CD4-positive, alpha-beta T cell (primary cell): ENCODE measurements around the gene HS6ST3. TPM values are rescaled to one million over a fixed set of nuclear protein-coding genes. Genes with fewer than 3 reads are reported as not detected.

ENCODE experiments used
- ATAC-seq: fragments of 200-7000 bp; cut with Tn5 transposase; one replicate; pipeline ENCODE4 v1.10.0; 2022; ENCODE audit warnings: mild to moderate bottlenecking; ENCODE audit not compliant: poor library complexity
- CTCF ChIA-PET: fragments of 350-600 bp; sonication (Branson Sonifier 250); formaldehyde crosslinking; loops from one replicate; lab custom pipeline; 2021; ENCODE audit warnings: antibody characterized with exemption, inconsistent platforms; lab: Charles Lee
- POLR2A ChIA-PET: fragments of 350-600 bp; sonication (Branson Sonifier 250); formaldehyde crosslinking; loops from one replicate; lab custom pipeline; 2021; ENCODE audit warnings: antibody characterized with exemption, inconsistent platforms; lab: Charles Lee
- DNase-seq, 14 experiments: peaks; one replicate each; pipeline ENCODE4 v3.0.0-alpha.2; 2013 to 2020; ENCODE audit warnings: mixed read lengths in 2 of 14
- H3K27ac ChIP-seq, 2 donors: one replicate each; pipeline versions ENCODE4 v1.5.1 to v1.7.0; 2013; ENCODE audit warnings: low read length in 2 of 2, low read depth in 1 of 2, mild to moderate bottlenecking in 1 of 2
- H3K27me3 ChIP-seq, 2 experiments: 1 replicate in 1 of 2; 2 replicates in 1 of 2; pipeline versions ENCODE4 v1.6.1 to v1.7.0; 2013; ENCODE audit warnings: low read length in 2 of 2, control low read depth in 1 of 2, mild to moderate bottlenecking in 1 of 2, moderate library complexity in 1 of 2; ENCODE audit not compliant: insufficient read depth in 2 of 2, control insufficient read depth in 1 of 2
- H3K36me3 ChIP-seq: one replicate; pipeline ENCODE4 v1.6.1; 2013; ENCODE audit warnings: low read length, control low read depth; ENCODE audit not compliant: insufficient read depth
- H3K4me1 ChIP-seq: one replicate; pipeline ENCODE4 v1.6.1; 2013; ENCODE audit warnings: low read length, control low read depth; ENCODE audit not compliant: insufficient read depth
- H3K4me3 ChIP-seq: one replicate; pipeline ENCODE4 v1.5.1; 2013; ENCODE audit warnings: mild to moderate bottlenecking, low read length, moderate library complexity
- H3K9me3 ChIP-seq, 2 experiments: 1 replicate in 1 of 2; 2 replicates in 1 of 2; pipeline versions ENCODE4 v1.6.1 to v1.7.0; 2013; ENCODE audit warnings: low read length in 2 of 2, mild to moderate bottlenecking in 2 of 2, control low read depth in 1 of 2, moderate library complexity in 1 of 2; ENCODE audit not compliant: control insufficient read depth in 1 of 2, insufficient read depth in 1 of 2
- H3K27ac Mint-ChIP-seq: one replicate; pipeline ENCODE4 v1.8.0; 2020; ENCODE audit warnings: mixed read lengths
- H3K27me3 Mint-ChIP-seq: one replicate; pipeline ENCODE4 v1.8.0; 2021; ENCODE audit warnings: mixed read lengths
- H3K36me3 Mint-ChIP-seq: one replicate; pipeline ENCODE4 v1.8.0; 2021; ENCODE audit warnings: low read depth, mixed read lengths
- H3K4me1 Mint-ChIP-seq: one replicate; pipeline ENCODE4 v1.8.0; 2021; ENCODE audit warnings: low read depth, mixed read lengths
- H3K4me3 Mint-ChIP-seq: one replicate; pipeline ENCODE4 v1.8.0; 2020; ENCODE audit warnings: mild to moderate bottlenecking, mixed read lengths
- H3K9me3 Mint-ChIP-seq: one replicate; pipeline ENCODE4 v1.8.0; 2020; ENCODE audit warnings: mixed read lengths
- intact Hi-C, 2 experiments: fragments of 100-400 bp; cut with DNase I in 1 of 2; cut with micrococcal nuclease in 1 of 2; formaldehyde crosslinking; loops; one replicate each; pipeline versions ENCODE4 v1.15.1 to v1.9.0; 2023 to 2025; cut with DNase I, micrococcal nuclease
- total RNA-seq, 174 experiments: library from RNA in 2 of 174; stranded (reverse) in 2 of 174; gene quantifications; one replicate each; pipeline ENCODE4 v1.2.3 and lab custom pipeline; 2021 to 2026
- TF ChIP-seq, protein P1 (sequence below): fragments of 200-600 bp; IDR thresholded peaks from one replicate; pipeline ENCODE4 v1.8.0; 2022; ENCODE audit warnings: antibody characterized with exemption, mild to moderate bottlenecking

The HS6ST3 gene
- total RNA-seq, 2 experiments from 2014 or later = not detected

DNA sequence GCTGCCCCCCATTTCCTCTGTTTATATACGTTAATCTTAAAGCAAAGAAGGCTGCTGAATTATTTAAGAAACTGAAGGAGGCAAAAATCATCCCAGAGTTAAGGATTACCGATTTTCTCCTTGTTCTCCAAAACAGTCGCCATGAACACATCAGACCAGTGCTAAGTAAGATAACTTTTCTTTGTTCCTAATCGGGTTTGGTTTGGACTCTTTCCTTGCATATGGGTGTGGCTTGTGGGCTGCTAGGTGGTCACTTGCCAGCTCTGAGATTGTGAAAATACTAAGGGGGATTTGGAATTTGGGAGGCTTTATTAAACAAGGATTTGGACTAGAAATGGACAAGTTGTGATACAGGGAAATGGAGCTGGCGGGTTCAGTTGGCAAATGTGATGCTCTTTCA is 692.3 kb downstream of the HS6ST3 start:
- Histone ChIP-seq H3K9me3 (no peaks in the 10 kb centered on the region), H3K4me3 (no peak overlapping the region), H3K27me3 (no peaks in the 10 kb centered on the region), H3K36me3 (no peaks in the 10 kb centered on the region), H3K27ac (no peak overlapping the region), H3K4me1 (no peaks in the 10 kb centered on the region)
- H3K27ac Mint-ChIP-seq = no peak overlapping the region
- TF ChIP-seq, protein P1, sequence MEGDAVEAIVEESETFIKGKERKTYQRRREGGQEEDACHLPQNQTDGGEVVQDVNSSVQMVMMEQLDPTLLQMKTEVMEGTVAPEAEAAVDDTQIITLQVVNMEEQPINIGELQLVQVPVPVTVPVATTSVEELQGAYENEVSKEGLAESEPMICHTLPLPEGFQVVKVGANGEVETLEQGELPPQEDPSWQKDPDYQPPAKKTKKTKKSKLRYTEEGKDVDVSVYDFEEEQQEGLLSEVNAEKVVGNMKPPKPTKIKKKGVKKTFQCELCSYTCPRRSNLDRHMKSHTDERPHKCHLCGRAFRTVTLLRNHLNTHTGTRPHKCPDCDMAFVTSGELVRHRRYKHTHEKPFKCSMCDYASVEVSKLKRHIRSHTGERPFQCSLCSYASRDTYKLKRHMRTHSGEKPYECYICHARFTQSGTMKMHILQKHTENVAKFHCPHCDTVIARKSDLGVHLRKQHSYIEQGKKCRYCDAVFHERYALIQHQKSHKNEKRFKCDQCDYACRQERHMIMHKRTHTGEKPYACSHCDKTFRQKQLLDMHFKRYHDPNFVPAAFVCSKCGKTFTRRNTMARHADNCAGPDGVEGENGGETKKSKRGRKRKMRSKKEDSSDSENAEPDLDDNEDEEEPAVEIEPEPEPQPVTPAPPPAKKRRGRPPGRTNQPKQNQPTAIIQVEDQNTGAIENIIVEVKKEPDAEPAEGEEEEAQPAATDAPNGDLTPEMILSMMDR = no peak
- H3K4me3 Mint-ChIP-seq = no peak overlapping the region
- H3K9me3 Mint-ChIP-seq = peaks cover 13% of the 10 kb centered on the region
- H3K4me1 Mint-ChIP-seq = no peaks in the 10 kb centered on the region
- CTCF ChIA-PET = no interaction called here
- POLR2A ChIA-PET = no interaction called here
- H3K27me3 Mint-ChIP-seq = no peaks in the 10 kb centered on the region
- DNase-seq (no peak), ATAC-seq (no peak)
- intact Hi-C loops = no loop called here
- H3K36me3 Mint-ChIP-seq = no peaks in the 10 kb centered on the region

DNA sequence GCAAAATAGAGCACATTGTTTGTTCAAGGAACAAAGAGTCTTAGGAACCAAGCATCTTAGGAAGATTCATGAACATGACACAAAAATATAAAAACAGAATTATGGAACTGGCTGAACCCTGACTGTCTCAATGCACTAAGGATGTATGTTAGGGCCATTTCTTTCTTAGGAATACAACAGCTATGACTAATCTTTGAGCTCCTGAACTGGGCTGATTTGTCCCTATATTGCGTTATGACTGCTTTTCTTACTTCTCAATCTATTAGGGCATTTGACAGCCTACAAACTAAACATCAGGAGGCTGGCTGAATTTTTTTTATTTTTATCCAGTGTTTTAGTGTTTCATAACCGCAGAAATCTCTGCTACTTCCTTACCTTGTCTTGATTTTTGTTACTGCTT is 693.1 kb downstream of the HS6ST3 start:
- POLR2A ChIA-PET = no interaction called here

DNA sequence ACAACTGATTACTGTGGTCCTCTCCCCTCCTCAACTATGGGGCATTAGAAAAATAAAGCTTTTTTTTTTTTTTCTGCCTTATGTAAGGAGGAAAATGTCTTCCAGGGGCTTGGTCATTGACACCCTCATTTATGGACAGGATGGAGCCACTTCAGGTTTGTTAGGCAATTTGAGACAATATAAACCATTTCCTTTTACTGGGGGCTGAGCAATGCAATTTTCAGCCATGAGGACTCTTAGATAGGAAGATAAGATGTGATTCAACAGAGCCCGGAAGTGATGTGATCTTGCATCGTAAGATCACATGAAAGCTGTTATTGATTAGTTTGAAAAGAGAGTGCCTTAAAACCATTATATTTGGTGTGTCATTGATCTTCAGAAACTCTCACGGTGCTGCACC is 693.6 kb downstream of the HS6ST3 start:
- intact Hi-C loops = no loop called here

More for the DNA sequence above, 693.1 kb downstream of the HS6ST3 start:
- Histone ChIP-seq H3K9me3 (no peaks in the 10 kb centered on the region), H3K36me3 (no peaks in the 10 kb centered on the region), H3K4me3 (no peak overlapping the region), H3K4me1 (no peaks in the 10 kb centered on the region), H3K27me3 (no peaks in the 10 kb centered on the region), H3K27ac (no peak overlapping the region)
- TF ChIP-seq, protein P1 = no peak
- no peak overlapping the region for H3K4me3 Mint-ChIP-seq
- ATAC-seq (no peak), DNase-seq (no peak)
- no peaks in the 10 kb centered on the region for H3K36me3 Mint-ChIP-seq
- no peaks in the 10 kb centered on the region for H3K4me1 Mint-ChIP-seq
- H3K9me3 Mint-ChIP-seq = peaks cover 16% of the 10 kb centered on the region
- CTCF ChIA-PET = no interaction called here
- intact Hi-C loops = no loop called here
- no peak overlapping the region for H3K27ac Mint-ChIP-seq
- H3K27me3 Mint-ChIP-seq = no peaks in the 10 kb centered on the region

More for the DNA sequence above, 693.6 kb downstream of the HS6ST3 start:
- H3K4me1 ChIP-seq = no peaks in the 10 kb centered on the region
- no peaks in the 10 kb centered on the region for H3K27me3 ChIP-seq
- H3K4me1 Mint-ChIP-seq = no peaks in the 10 kb centered on the region
- TF ChIP-seq, protein P1 = no peak
- no peak overlapping the region for H3K27ac ChIP-seq
- peaks cover 18% of the 10 kb centered on the region for H3K9me3 Mint-ChIP-seq
- no peaks in the 10 kb centered on the region for H3K36me3 ChIP-seq
- DNase-seq (no peak), ATAC-seq (no peak)
- no peaks in the 10 kb centered on the region for H3K36me3 Mint-ChIP-seq
- H3K9me3 ChIP-seq = no peaks in the 10 kb centered on the region
- no peak overlapping the region for H3K4me3 Mint-ChIP-seq
- H3K27ac Mint-ChIP-seq = no peak overlapping the region
- no peaks in the 10 kb centered on the region for H3K27me3 Mint-ChIP-seq
- ChIA-PET CTCF (no interaction called here), POLR2A (no interaction called here)
- H3K4me3 ChIP-seq = no peak overlapping the region
